HL-60 (cell line): ENCODE results near the gene NDUFB7.

Source experiments
- CTCF ChIP-seq: IDR thresholded peaks from one replicate; pipeline ENCODE4 v1.5.1; 2011; ENCODE audit warnings: low read length, control low read depth, inconsistent platforms; ENCODE audit not compliant: insufficient read depth
- POLR2AphosphoS5 ChIP-seq: IDR thresholded peaks from 2 replicates; pipeline ENCODE4 v1.6.1; 2012; ENCODE audit warnings: low read depth
- SPI1 ChIP-seq: IDR thresholded peaks from 2 replicates; pipeline ENCODE4 v1.6.1; 2012; ENCODE audit warnings: low read depth, mild to moderate bottlenecking, borderline replicate concordance

GRCh38 chr19:14526423-14526822 is 45.4 kb downstream of the NDUFB7 start:
- TF ChIP-seq CTCF (no peak), POLR2AphosphoS5 (no peak), SPI1 (no peak)
